22Rv1 (cell line): ENCODE data around the gene CMBL.

Experiments used
- CTCF ChIP-seq: fragments of 450-650 bp; IDR thresholded peaks from 2 replicates; pipeline ENCODE4 v1.5.1; 2017; ENCODE audit warnings: mild to moderate bottlenecking
- ZFX ChIP-seq: fragments of 450-650 bp; IDR thresholded peaks from 2 replicates; pipeline ENCODE4 v1.6.1; 2017; ENCODE audit warnings: antibody characterized with exemption, borderline replicate concordance

- no peak for TF ChIP-seq CTCF
- TF ChIP-seq ZFX, result no peak
Observed at GRCh38 chr5:10335711-10336470, 28.2 kb upstream of the CMBL start.
